IPS DF 6.9 (cell line): ENCODE measurements around the gene PERM1.
A peak's percentile ranks its signal among the peaks of the same experiment; 100 is the strongest.

Experiments
- DNase-seq: peaks from one replicate; pipeline ENCODE4 v3.0.0-alpha.2; 2013; ENCODE audit warnings: low read depth, low spot score
- H3K27ac ChIP-seq: one replicate; pipeline ENCODE4 v1.5.1; 2013; ENCODE audit warnings: low read length, control low read depth
- H3K27me3 ChIP-seq: 2 replicates; pipeline ENCODE4 v1.6.1; 2013; ENCODE audit warnings: mild to moderate bottlenecking, low read length; ENCODE audit not compliant: control insufficient read depth, insufficient read depth
- H3K36me3 ChIP-seq: 2 replicates; pipeline ENCODE4 v1.6.1; 2013; ENCODE audit warnings: low read length; ENCODE audit not compliant: control insufficient read depth, insufficient read depth
- H3K4me1 ChIP-seq: 2 replicates; pipeline ENCODE4 v1.6.1; 2013; ENCODE audit warnings: low read length; ENCODE audit not compliant: control insufficient read depth, insufficient read depth
- H3K4me3 ChIP-seq: 2 replicates; pipeline ENCODE4 v1.5.1; 2013; ENCODE audit warnings: mild to moderate bottlenecking, low read length
- H3K9me3 ChIP-seq: 2 replicates; pipeline ENCODE4 v1.6.1; 2013; ENCODE audit warnings: low read length, inconsistent platforms; ENCODE audit not compliant: control insufficient read depth, insufficient read depth
- WGBS: extraction: QIAGEN DNeasy Blood & Tissue Kit; methylation state at CpG from one replicate; pipeline ENCODE4 v1.1.7; 2013; ENCODE audit warnings: mixed read lengths, missing lambda C conversion rate; ENCODE audit not compliant: insufficient read length, insufficient coverage; 5-methylcytosine and 5-hydroxymethylcytosine counted together

PERM1 gene

DNA sequence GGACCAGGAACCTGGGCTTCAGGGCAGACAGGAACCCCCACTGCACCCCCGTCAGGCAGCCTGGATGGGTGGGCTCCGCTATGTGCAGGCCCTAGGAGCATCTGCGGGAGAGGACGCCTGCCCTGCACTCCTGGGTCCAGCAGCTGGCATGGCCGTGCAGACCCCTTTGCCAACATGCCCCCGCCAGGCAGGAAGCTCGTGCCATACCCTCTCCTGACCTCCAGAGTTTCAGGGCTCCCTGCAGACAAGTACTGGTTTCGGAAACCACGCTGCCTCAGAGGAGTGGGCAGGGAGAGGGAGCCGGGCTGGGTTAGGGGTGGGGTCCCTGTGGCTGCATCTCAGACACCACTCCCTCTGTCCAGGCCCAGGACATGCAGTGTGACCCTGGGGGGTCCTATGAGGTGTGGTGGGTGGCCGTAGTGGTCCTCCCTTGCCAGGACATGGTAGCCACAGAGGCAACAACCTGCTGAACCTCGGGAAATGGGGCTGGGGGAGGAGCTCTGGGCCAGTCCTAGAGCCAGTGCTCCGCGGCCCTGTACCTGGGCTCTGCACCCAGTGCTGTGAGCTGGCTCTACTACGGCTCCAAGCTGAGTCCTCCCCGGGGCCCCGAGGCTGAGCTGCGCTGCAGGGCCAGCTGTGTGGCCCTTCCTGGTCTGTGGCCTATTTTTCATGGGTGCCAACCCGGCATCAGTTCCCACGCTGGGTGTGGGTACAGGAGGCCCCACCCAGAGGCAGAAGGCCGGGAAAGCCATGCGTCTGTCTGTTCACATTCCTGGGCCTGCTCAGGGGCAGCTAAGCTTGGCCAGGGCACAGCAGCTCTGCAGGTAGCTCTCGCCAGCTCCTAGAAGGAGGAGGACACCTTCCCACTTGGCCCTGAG is 14.2 kb downstream of the PERM1 start:
- H3K9me3 ChIP-seq = no peaks in the 10 kb centered on the region
- no peak overlapping the region for H3K4me3 ChIP-seq
- DNase-seq = no peak
- H3K27ac ChIP-seq = no peak overlapping the region
- H3K4me1 ChIP-seq = peaks cover 6% of the 10 kb centered on the region
- H3K27me3 ChIP-seq = peaks cover 5% of the 10 kb centered on the region; the same call in 1 of the 2 replicates
- no CpG with 5 or more reads among the region's 23 CpGs for WGBS
- H3K36me3 ChIP-seq = peaks cover 15% of the 10 kb centered on the region

DNA sequence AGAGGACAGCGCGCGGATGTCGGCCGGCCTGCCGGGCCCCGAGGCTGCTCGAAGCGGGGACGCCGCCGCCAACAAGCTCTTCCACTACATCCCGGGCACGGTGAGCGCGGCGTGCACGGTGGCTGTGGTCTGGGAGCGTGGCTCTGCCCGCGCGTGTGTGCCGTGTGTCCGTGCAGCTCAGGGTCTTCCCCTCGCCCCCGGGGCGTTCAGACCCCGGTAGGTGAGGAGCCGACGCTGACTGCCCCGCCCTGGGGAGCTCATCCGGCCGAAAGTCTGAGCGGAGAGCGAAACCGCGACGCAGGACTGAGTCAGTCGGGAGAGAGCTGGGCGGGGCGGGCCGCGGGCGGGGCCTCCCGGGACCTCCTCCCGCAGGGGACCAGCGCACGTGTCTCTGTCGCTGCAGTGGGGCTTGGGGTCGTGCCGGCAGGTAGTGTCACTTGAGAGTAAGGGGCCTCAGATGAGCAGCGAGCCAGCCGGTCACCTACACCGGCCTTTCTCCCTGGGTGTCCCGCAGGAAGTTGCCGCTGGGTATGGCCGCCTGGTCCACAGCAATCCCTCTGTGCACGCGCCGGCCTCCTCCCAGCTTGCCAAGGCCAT is 15.1 kb downstream of the PERM1 start:
- Histone ChIP-seq H3K9me3 (no peaks in the 10 kb centered on the region), H3K4me3 (peak overlapping the region; percentile 42; the same call in 1 of the 2 replicates), H3K36me3 (peaks cover 19% of the 10 kb centered on the region), H3K27ac (no peak overlapping the region), H3K4me1 (peaks cover 6% of the 10 kb centered on the region), H3K27me3 (peaks cover 5% of the 10 kb centered on the region; the same call in 1 of the 2 replicates)
- DNase-seq = no peak
- no CpG with 5 or more reads among the region's 60 CpGs for WGBS

DNA sequence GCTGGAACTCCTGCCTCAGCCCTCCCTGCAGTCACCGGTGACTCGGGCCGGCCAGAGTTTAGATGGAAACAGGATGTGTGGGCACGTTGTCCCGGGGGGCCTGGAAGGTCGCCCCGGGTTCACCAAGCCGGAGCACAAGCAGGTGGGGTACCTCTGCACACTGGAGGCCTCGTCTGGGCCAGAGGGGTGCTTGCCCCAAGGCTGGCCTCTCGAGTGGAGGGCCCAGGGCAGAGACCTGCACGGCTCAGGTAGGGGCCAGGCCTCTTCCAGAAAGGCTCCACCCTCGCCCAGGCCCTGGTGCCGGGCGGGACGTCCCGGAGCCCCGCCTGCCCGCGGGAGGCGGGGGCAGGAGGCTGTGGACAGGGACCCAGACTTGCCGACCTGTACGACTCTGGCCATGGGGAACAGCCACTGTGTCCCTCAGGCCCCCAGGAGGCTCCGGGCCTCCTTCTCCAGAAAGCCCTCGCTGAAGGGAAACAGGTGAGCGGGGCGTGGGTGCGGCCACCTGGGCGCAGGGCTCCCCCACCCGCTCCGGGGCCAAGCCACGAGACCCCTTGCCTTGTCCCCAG is 15.7 kb downstream of the PERM1 start, which contains the start of gene PLEKHN1:
PLEKHN1 (plus strand) TSS at position 348 of the 569 bp plus-strand sequence; CDS start at position 398, 50 bp downstream.
- no CpG with 5 or more reads among the region's 31 CpGs for WGBS
- Histone ChIP-seq H3K4me1 (peaks cover 6% of the 10 kb centered on the region), H3K27ac (no peak within 1 kb of the TSS), H3K4me3 (peak within 1 kb of the TSS; percentile 42; the same call in 1 of the 2 replicates), H3K9me3 (no peaks in the 10 kb centered on the region), H3K36me3 (peaks cover 19% of the 10 kb centered on the region), H3K27me3 (peaks cover 5% of the 10 kb centered on the region; the same call in 1 of the 2 replicates)
- no peak for DNase-seq

DNA sequence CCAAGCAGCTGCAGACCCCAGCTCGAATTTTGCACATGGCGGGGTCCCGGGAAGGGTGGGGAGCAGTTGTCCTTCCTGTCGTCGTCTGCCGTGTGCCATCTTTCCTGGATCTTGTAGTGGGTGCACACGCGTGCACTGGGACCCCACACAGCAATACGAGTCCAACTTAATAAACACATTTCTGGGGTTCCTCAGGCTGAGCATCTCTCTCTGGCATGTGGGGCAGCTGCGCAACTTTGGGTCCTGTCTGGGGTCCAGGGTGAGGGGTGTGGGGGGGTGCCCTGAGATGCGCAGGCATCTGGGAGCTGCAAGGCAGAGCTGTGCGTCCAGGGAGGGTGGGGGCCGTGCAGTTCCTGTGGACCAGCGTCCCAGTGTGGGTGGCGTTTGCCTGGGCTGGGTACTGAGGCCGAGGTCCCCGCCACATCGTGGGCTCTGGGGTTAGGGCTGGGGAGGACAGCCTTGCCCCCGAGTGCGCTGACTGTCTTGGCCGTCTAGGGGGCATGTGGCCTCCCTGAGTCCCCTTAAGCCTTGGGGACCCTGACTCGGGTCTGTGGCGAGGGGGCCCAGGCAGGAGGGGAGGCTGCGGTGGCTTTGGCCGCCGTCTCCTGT is 16.3 kb downstream of the PERM1 start:
- DNase-seq = no peak
- Histone ChIP-seq H3K27me3 (peaks cover 5% of the 10 kb centered on the region; the same call in 1 of the 2 replicates), H3K27ac (no peak overlapping the region), H3K4me3 (no peak overlapping the region), H3K9me3 (no peaks in the 10 kb centered on the region), H3K36me3 (peaks cover 19% of the 10 kb centered on the region), H3K4me1 (peaks cover 4% of the 10 kb centered on the region)
- no CpG with 5 or more reads among the region's 26 CpGs for WGBS

DNA sequence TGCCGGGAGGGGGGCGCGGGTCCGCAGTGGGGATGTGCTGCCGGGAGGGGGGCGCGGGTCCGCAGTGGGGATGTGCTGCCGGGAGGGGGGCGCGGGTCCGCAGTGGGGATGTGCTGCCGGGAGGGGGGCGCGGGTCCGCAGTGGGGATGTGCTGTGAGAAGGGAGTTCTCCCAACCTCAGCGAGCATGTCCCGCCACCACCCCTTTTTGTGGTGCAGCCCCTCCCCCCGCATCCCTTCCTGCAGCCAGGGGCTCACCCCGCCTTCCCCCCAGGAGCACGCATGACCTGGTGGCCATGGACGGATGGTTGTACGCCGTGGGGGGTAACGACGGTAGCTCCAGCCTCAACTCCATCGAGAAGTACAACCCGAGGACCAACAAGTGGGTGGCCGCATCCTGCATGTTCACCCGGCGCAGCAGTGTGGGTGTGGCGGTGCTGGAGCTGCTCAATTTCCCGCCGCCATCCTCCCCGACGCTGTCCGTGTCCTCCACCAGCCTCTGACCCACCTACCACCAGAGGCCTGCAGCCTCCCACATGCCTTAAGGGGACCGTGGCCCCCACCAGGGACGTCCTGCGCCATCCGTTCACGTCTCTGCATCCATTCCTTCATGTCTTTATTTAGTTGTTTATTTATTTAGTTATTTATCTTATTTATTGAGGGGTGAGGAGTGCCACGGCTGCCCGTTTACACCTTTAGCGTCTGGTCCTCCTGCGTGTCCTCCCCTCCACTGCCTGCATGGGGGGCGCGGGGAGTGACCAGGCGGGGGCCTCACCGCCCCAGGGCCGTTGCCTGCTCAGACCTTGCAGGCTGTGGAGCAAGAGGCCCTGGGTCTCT is 17.0 kb downstream of the PERM1 start:
- Histone ChIP-seq H3K4me1 (peaks cover 1% of the 10 kb centered on the region; the same call in 1 of the 2 replicates), H3K27me3 (peaks cover 5% of the 10 kb centered on the region; the same call in 1 of the 2 replicates), H3K4me3 (no peak overlapping the region), H3K36me3 (peaks cover 19% of the 10 kb centered on the region), H3K27ac (no peak overlapping the region), H3K9me3 (no peaks in the 10 kb centered on the region)
- no peak for DNase-seq
- WGBS = no CpG with 5 or more reads among the region's 51 CpGs

DNA sequence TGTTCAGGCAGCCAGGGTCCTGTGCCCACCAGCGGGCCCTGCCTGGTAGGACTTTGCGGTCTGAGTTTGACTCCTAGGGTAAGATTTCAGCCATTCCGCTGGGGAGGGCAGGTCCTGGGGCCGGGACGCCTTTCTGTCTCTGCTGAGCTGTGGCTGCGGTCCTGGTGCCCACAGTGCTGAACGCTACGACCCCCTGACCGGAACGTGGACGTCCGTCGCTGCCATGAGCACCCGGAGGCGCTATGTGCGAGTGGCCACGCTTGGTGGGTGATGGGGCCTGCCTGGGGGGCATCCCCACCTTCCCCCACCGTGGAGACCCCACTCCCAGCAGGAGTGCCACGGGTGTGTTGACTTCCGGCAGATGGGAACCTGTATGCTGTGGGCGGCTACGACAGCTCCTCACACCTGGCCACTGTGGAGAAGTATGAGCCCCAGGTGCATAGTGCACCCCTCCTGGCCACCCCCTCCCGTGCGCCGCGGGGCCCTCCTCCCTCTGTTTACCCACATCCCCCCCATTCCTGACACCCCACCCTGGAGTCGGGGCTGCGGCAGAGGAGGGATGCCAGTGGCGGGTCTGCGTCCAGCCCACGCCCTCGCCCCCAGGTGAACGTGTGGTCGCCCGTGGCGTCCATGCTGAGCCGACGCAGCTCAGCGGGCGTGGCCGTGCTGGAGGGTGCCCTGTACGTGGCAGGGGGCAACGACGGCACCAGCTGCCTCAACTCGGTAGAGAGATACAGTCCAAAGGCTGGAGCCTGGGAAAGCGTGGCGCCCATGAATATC is 18.0 kb downstream of the PERM1 start:
- no peak for DNase-seq
- Histone ChIP-seq H3K9me3 (no peaks in the 10 kb centered on the region), H3K27me3 (peaks cover 5% of the 10 kb centered on the region; the same call in 1 of the 2 replicates), H3K36me3 (peaks cover 19% of the 10 kb centered on the region), H3K4me1 (peaks cover 1% of the 10 kb centered on the region; the same call in 1 of the 2 replicates), H3K4me3 (no peak overlapping the region), H3K27ac (no peak overlapping the region)
- WGBS = no CpG with 5 or more reads among the region's 47 CpGs

DNA sequence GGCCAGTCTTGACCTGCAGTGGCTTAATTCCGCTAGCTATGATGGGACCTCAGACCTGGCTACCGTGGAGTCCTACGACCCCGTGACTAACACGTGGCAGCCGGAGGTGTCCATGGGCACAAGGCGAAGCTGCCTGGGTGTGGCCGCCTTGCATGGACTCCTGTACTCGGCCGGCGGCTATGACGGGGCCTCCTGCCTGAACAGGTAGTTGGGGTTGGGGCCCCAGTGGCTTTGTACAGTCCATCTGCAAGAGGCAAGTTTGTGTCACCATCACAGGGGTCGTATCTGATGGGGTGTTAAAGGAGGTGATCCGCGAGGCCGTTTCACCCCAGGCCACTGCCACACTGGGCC is 18.6 kb downstream of the PERM1 start:
- no CpG with 5 or more reads among the region's 16 CpGs for WGBS
- H3K27ac ChIP-seq = no peak overlapping the region
- H3K9me3 ChIP-seq = no peaks in the 10 kb centered on the region
- peaks cover 19% of the 10 kb centered on the region for H3K36me3 ChIP-seq
- peaks cover 4% of the 10 kb centered on the region; the same call in 1 of the 2 replicates for H3K27me3 ChIP-seq
- DNase-seq = no peak
- H3K4me3 ChIP-seq = no peak overlapping the region
- H3K4me1 ChIP-seq = peaks cover 1% of the 10 kb centered on the region; the same call in 1 of the 2 replicates

DNA sequence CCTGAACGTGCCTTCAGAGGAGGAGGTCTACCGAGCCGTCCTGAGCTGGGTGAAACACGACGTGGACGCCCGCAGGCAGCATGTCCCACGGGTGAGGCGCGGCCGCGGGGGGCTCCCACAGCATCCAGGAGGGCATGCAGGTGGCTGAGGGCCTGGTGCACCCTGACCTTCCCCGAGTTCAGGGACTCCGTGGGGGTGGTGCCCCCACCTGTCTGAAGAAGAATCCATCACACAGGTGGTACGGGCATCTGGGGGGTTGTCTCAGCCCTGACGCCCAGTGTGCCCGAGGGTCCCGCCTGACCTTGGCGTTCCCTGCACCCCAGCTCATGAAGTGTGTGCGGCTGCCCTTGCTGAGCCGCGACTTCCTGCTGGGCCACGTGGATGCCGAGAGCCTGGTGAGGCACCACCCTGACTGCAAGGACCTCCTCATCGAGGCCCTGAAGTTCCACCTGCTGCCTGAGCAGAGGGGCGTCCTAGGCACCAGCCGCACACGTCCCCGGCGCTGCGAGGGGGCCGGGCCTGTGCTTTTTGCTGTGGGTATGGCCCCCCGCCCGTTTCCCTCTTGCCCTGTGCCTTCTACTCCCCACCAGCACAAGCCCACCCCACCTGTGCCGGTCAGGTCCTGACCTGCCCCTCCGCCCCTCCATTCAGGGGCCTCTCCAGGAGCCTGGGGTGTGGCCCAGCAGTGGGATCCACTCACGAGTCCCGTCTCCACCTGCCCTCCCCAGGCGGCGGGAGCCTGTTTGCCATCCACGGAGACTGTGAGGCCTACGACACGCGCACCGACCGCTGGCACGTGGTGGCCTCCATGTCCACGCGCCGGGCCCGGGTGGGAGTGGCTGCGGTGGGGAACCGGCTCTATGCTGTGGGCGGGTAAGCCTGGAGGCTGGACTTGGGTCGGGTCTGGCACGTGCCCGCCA is 19.3 kb downstream of the PERM1 start:
- Histone ChIP-seq H3K4me1 (peaks cover 1% of the 10 kb centered on the region; the same call in 1 of the 2 replicates), H3K9me3 (no peaks in the 10 kb centered on the region), H3K27ac (no peak overlapping the region), H3K36me3 (peaks cover 19% of the 10 kb centered on the region), H3K27me3 (peaks cover 2% of the 10 kb centered on the region; the same call in 1 of the 2 replicates), H3K4me3 (no peak overlapping the region)
- no peak for DNase-seq
- no CpG with 5 or more reads among the region's 57 CpGs for WGBS
